ENCODE measurements around the gene FZR1.

- TF ChIP-seq POLR2A (IDR thresholded peaks at IDR 0.05) (no peak), EP300 (IDR thresholded peaks at IDR 0.05) (no peak)
- TF ChIP-seq, protein P1, sequence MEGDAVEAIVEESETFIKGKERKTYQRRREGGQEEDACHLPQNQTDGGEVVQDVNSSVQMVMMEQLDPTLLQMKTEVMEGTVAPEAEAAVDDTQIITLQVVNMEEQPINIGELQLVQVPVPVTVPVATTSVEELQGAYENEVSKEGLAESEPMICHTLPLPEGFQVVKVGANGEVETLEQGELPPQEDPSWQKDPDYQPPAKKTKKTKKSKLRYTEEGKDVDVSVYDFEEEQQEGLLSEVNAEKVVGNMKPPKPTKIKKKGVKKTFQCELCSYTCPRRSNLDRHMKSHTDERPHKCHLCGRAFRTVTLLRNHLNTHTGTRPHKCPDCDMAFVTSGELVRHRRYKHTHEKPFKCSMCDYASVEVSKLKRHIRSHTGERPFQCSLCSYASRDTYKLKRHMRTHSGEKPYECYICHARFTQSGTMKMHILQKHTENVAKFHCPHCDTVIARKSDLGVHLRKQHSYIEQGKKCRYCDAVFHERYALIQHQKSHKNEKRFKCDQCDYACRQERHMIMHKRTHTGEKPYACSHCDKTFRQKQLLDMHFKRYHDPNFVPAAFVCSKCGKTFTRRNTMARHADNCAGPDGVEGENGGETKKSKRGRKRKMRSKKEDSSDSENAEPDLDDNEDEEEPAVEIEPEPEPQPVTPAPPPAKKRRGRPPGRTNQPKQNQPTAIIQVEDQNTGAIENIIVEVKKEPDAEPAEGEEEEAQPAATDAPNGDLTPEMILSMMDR (IDR thresholded peaks at IDR 0.05): no peak
Observed at GRCh38 chr19:3539756-3540118, 33.6 kb downstream of the FZR1 start.
